DMS153 (cell line): ENCODE results near the gene TMEM245.

Source experiments
- DNase-seq: peaks from one replicate; lab custom pipeline; 2025; lab: John Stamatoyannopoulos, UW

TMEM245 gene

DNA sequence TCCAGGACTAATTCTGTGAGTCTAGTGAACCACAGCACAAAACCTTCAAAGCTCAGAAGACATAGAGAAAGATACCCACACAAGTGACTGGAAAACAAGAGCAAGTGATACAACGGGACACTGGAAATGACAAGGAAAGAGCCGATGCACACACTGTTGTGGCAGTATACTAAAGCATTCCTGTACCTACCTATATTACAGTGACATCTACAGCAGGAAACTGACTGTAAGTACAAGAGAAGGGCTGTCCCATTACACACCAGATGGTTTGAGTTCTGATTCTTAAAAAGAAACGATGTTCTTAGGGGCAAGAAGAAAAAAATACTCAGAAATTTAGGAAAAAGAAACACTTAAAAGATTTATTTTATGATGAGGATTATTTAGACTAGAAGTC lies 18.5 kb downstream of the TMEM245 start:
- DNase-seq = no peak

DNA sequence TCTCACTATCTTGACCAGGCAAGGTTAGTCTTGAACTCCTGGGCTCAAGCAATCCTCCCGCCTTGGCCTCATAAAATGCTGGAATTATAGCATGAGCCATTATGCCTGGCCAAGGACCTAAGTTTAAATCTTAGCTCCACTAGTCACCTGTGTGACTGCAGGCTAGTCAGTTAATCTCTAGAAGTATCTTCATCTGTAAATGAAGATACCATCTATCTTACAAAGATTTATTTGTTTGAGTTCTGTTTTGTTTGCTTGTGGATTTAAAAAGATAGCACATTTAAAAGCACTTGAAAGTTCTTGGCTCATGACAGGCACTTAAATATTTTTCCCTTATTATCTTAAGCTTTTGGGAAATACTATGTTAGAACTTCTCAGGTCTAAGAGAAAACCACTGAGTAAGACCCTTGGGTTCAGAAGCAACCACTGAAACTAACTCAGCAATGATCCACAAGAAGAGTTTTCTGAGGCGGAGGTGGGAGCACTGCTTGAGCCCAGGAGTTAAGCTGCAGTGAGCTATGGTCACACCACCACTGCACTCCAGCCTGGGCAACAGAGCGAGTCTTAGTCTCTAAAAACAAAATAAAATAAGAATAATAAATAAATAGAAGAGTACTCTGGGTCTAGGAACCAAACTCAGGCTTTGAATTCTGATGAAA lies 19.1 kb downstream of the TMEM245 start:
- DNase-seq = no peak

DNA sequence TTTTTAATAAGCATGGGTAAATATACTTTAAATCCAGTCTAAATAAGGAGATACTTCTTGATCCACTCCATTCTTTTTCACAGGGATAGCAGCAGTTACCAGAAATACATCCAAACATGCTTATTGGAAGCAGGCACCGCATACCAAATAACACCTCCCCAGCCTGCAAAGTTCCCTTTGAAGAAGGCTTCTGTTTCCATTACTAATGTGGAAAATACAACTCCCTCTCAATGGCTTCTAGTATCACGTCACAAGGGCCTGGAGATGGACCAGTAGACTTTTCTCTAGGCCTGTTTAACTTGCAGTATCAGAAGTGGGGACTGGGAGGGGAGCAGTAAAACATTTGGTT lies 20.8 kb downstream of the TMEM245 start:
- DNase-seq = no peak

DNA sequence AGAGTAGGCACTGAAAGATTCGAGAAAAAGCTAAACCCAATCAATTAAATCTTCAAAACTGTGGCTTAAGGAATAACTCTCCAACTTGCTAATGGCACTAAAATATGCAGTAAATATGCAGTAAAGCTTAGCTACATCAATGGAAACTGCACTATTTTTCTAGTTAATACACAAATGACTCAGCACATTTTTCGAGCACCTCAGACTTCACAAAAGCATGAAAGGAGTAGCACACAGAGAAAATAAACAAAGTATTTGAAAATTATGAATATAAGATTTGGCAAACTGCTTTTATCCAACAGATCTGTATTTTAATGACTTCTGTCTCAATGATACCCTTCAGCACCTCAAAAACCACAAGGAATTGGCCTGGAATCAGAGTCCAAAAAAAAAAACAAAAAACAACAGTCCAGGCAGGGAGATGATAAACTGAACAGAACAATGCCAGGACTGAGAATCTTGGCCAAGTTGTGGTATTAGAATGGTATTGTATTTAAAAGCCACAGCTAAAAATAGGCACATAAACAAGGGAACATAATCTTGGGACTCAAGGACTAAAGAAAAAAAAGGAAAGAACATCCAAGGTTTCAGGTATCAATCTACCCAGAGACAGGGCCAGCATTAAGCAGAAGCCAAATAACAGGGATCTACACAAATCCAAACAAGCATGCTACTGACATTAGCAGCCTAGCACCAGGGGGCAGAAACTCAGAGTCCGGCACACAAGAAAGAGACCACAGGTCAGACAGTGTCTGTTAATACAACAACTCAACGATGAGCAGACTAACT lies 21.4 kb downstream of the TMEM245 start:
- no peak for DNase-seq

DNA sequence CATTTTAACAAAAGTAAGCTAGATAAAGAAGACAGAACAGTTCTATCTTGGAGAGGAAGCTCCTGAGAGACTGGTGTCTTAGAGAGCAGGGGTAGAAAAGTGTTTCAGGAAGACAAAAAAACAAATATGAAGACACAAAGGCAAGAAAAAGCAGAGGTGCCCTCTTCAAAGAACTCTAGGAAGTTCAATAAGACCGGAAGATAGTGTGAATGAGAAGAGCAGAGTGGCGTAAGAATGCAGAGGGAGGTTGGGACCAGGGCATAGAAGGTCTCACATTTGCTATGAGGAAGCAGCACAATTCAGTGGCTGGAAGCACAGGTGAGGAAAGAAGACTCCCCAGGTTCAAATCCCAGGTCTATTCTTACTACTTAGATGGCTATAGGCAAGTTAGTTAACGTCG lies 22.6 kb downstream of the TMEM245 start:
- DNase-seq = no peak

DNA sequence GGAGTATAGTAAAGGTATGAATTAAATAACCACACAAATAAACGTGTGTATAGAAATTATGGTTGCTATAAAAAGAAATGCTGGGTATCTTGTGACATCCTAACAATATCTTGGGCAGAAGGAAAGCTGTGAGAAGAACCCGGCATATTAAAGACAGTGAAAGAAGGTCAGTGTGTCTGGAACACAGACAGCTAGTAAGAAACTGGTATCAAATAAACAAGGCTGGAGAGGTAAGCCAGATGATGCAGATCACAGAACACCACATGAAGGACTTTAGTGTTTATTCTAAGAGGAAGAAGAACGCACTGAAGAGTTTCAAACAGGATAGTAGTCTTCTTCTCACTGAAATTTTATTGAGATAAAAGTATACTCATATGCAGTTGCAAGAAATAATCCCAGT lies 24.4 kb downstream of the TMEM245 start:
- DNase-seq = no peak

DNA sequence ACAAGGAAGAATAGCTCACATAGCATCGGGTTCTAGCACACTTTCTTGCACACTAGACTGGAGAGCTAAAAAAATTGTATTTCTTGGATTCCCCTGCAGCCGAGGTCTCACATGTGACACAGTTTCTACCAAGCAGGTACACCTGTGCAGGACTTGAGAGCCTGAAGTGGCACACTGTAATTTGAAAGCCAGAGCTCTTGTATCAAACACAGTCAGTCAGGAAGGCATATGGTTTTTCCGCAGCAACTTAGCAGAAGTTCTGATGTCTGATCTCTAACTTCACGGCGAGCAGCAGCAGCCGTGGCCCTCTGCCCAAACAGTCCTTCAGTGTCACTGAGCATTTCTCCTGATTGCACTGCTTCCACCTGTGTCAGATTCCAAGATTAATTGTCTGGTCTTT lies 25.5 kb downstream of the TMEM245 start:
- DNase-seq = no peak

DNA sequence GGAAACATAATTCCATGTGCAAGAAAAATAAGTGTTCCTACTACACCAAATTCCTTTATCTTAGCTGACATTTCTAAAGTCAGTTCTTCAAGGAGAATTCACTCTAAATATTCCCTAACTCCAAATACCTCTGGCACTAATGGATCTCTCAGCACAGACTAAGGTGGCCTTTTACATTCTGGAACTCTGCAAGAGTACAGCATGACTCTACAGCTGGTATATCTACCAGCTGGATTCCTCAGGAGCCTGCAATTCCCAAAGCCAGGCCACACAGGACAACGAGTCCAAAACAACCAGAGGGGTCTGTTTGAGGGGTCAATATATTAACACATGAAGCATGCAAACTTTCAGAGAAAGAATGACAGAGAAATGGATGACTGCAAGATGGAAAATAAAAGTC lies 27.2 kb downstream of the TMEM245 start:
- no peak for DNase-seq

DNA sequence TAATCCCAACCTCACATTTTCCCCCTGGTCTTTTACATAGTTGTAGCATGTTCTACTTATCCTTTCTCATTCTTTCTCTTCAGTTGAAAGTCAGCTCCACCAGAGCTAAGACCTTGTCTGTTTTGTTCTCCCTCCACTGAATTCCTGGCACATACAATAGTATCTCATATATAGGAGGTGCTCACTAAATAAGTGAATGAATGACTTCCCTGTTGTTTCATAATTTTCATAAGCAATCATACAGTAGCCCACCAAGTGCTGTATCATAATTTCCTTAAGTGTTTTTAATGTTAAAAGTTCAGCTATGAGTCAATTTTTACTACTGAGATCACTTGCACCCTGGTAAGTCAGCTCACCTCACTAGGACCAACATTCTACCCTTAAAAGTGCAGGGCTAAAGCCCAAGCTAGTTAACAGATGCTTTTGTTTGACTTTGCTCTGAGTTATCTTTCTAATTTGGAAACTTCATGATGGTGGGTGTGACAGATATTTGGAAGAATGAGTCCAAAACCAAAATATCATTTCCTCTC lies 27.6 kb downstream of the TMEM245 start:
- no peak for DNase-seq

DNA sequence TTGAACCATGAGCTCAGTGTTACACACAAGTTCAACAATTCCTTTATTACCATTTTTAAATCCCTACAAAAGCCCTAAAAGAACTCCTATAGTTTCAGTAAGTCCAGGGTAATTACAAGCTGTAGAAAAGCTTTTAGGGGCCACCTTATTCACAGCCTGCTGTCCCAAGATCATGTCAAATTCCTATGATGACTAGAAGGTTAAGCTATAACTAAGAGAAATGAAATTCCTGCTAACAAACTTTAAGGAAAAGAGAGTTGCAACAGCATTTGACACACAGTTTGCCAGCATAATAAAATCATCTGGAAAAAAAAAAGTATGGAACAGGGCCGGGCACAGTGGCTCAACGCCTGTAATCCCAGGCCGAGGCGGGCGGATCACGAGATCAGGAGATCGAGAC lies 31.5 kb downstream of the TMEM245 start:
- DNase-seq = no peak

DNA sequence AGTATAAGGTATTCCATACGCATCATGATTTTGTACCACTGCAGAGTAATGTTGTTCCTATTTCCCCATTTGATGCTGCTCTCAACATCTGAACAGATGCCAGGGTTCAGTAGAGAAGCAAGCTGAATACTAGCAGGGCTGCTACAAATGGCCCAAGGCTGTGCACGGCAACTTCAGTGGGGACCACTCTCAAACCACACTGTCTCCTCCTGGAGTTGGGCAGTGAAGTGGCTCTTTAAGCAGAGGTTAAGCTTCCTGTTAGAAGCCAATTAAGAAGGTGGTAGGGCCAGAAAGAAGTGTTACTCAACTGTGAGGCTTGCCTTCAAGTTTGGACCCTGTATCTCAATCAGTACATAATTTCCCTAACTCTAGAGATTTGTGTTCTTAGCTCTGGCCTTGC lies 32.0 kb downstream of the TMEM245 start:
- DNase-seq = no peak

DNA sequence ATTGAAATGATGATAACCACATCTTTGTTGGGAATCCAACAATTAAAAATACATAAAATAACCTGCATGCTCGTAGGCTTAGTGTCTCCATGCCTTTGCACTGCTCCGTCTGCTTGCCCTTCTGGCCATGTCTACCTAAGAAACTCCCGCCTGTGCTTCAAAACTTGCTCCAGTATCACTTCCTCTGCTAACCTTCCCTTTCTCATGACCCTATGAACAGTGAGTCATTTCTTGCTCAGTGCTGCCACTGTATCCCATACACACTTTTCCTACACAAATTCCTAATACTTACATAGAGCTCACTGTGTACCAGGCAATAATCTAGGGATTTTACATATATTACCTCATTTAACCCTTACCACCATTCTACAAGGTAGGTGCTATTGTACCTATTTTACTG lies 33.5 kb downstream of the TMEM245 start:
- DNase-seq = no peak

DNA sequence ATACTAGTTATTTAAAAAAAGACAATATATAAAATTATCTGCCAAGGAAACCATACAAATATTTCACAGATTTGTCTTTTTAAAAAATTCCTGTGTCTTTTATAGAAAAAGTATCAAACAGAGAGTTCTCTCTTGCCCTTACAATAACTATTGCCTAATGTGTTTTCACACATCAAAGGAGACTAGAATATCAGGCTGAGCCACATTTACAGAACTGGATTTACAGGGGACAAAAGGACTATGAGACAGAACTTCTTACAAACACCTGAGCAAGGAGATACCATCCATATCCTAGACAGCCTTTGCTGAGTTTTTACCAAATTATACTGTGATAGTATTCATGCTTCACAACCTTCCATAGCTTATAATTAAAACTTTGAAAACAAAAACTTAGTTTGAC lies 34.2 kb downstream of the TMEM245 start:
- DNase-seq = no peak

DNA sequence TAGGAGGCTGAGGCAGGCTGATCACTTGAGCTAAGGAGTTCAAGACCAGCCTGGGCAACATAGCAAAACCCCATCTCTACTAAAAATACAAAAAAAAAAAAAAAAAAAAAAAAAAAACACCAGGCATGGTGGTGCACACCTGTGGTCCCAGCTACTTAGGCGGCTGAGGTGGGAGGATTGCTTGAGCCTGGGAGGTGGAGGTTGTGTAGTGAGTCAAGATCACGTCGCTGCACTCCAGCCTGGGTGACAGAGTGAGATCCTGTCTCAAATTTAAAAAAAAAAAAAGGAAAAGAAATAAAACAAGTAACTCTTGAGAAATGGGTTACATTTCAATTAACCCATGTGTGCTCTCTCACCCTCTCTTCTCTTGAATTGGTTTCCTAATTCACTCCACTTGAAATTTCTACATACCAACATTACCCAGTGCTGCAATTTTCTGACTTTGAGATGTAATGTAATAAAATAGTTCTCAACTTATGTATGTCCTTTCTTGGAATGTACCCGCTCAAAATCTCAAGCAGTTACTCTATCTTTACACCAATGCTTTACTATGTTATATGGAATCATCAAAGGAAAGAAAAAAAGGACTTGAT lies 35.8 kb downstream of the TMEM245 start:
- DNase-seq = no peak

DNA sequence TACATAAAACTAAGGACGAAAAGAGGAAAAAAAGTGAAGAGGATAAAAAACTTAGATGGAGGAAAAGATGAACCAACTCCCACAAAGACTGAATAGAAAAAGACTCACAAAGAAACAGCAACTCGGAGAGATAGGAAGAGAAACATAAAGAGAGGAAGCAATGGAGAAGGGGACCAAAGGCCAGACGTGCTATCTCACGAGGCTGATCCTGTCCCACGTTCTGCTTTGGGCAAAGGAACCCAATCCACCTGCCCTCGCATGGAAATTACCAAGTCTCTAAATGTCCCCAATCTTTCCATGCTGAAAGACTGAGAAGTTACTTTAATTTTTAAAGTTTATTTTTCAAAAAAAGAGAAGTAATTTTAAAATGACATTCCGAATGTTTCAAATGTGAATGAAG lies 36.6 kb downstream of the TMEM245 start:
- no peak for DNase-seq

DNA sequence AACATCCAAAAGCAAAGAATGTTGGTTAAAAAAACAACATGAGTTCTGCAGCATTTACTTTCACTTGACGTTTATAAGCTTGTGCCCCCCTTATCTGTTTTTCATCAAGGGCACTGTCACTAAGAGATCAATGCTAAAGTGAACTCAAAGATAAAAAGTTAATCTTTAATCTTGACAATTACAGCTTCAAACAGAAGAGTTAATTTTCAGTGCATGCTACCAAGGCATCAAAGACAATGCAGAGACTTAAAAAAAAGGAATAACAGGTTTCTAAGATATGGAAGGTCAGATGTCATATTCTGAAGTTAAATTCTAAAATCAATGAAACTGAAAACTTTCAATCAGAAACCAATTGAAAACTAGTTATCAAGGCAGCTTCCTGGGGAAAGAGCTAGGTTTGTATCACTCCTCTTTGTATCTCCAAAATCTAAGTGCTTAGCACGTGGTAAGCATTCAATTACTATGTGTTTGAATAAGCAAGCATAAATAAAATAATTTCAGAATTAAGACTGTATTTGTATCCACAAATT lies 37.6 kb downstream of the TMEM245 start:
- no peak for DNase-seq

DNA sequence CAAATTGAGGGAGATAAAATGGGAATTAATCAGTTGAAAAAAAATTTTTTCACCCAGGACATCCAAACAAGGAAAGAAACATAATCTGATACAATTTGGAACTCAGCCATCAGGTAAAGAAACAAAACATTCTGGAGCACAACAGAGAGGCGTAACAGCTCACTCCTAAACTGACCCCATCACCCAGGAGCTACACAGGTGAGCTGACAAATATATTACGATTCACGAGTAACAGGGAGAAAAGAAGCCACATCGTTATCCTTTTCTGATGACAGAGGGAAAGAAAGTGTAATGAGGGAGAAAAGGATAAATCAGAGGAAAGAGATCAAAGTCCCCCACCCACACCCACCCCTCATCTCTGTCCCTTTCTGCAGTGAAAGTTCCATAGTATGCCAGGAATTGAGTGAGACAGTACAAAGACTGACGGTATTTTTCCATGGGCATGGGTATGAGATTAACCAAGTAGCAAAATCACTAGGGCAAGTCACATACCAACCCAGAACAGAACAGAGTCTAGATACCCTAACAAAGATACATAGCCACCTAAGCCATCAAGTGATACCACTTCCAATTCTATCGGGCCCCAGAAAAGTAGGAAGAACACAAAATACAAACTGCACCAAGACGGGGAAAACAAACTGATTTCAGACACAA lies 45.4 kb downstream of the TMEM245 start:
- DNase-seq = no peak

DNA sequence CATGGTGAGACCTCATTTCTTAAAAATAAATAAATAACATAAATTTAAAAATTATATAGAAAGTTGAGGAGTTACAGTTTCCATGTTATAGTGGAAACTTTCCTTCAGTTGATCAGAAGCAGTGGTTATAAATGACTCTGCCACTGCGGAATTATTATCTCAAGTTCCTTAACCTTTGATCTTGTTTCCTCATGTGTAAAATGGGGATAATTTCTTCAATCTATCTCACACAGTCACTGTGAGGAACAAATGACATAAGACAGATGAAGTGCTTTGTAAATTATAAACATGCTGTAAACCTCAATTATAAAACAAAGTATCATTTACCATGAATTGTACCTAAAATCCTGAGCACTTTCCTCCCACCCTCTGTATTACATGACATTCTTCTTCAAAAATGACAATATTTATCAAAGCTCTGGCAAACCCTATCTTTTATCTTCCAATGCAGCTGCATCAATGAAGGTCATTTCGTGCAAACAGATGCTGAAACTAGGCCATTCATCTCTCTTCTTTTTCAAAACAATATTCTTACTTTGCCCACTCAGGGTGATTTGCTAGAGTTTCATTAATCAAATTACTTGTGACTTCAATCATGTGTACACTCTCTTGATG lies 46.8 kb downstream of the TMEM245 start:
- no peak for DNase-seq

DNA sequence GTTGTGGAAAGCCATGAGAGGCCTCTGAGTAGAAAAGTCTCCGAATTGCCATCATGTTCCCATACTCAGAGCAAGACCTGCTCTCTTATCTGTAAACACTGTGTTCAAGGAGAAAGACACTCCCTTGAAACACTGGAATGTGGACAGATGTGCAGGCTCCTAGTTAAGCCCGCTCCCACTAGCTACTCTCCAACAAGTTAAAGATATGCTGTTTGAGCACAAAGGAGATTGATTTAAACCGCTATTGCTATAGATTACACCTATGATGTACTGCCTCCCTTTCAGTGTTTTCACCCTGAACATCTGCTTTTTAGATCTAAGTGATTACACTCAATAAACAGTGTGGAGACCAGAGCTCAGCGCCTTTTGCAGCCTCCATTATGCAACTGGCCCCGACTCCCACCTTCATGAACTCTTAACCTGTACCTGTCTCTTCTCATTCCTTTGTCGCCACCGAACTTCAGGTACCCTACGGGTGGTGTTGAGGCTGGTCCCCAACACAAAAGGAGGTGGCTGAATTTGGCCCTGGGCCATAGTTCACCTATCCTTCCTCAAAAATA lies 47.5 kb downstream of the TMEM245 start:
- no peak for DNase-seq

DNA sequence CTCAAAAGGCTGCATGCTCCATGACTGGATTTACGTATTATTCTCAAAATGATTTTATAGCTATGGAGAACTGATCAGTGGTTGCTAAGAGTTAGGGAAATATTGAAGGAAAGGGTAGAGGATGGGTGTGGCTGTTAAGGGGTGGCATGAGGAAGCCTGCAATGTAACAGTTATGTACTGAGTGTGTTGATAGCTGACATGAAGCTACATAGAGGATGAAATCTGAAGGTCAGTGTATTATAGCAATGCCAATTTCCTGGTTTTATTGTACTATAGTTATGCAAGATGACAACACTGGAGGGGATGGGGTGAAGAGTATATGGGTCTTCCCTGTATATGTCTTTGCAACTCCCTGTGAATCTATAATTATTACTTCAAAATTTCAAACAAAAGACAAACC lies 51.0 kb downstream of the TMEM245 start:
- DNase-seq = no peak

DNA sequence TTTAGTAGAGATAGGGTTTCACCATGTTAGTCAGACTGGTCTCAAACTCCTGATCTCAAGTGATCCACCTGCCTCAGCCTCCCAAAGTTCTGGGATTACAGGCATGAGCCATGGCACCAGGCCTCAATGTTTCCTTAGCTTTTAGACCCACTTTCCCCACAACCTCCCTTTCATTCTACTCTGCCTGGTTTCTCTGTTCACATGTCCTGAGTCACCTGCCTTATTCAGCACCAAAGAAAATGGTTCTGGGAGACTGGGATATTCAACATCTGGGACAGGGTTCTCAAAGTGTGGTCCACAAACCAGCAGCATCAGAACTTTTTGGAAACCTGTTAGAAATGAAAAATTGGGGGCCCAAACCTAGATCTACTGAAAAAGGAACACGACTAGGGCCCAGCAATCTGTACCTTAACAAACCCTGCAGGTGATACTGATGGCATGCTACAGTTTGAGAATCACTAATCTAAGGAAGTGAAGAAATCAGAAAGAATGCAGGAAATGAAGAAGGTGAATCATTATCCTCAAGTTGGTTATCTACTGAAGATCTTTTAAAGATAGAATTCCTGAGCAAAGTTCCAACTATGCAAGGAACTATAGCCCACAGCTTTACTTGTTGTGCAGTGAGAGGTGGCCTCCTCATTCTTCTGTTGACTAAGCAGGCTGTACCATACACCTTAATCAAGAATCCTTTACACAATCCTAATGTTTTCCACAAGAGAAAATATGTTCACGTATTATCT lies 54.6 kb downstream of the TMEM245 start:
- DNase-seq = no peak
